BJ (cell line): ENCODE results near the gene MAML2. TPM values are rescaled to one million over a fixed set of nuclear protein-coding genes. Genes with fewer than 3 reads are reported as not detected.
"Not testable (repeated sequence)": the region's sequence is repeated elsewhere in the genome, so short reads cannot be mapped to it uniquely, and the experiment has no call there.

Experiments used
- CTCF ChIA-PET: fragments of 350-600 bp; formaldehyde crosslinking; extraction: SDS; loops from one replicate; lab custom pipeline; 2021; ENCODE audit warnings: antibody characterized with exemption, inconsistent platforms; lab: Yijun Ruan, JAX
- POLR2A ChIA-PET: fragments of 300-600 bp; sonication (Branson Sonifier 250); formaldehyde crosslinking; extraction: SDS; loops from one replicate; lab custom pipeline; 2021; ENCODE audit warnings: antibody characterized with exemption; lab: Charles Lee
- DNase-seq: peaks from one replicate; pipeline ENCODE4 v3.0.0-alpha.2; 2011; ENCODE audit warnings: low read depth
- H3K27me3 ChIP-seq: 2 replicates; pipeline ENCODE4 v1.6.0; 2011; ENCODE audit warnings: low read length; ENCODE audit not compliant: control insufficient read depth, insufficient read depth
- H3K36me3 ChIP-seq: 2 replicates; pipeline ENCODE4 v1.5.1; 2011; ENCODE audit warnings: low read length; ENCODE audit not compliant: control insufficient read depth, insufficient read depth
- H3K4me3 ChIP-seq: 2 replicates; pipeline ENCODE4 v1.5.1; 2011; ENCODE audit warnings: low read depth, mild to moderate bottlenecking, control low read depth, low read length
- polyA plus RNA-seq: library from polyadenylated mRNA; depleted of rRNA; stranded (reverse); fragments of >200 nt; gene quantifications from 2 replicates; pipeline ENCODE4 v1.2.3, GENCODE V29; 2011
- TF ChIP-seq, protein P1 (sequence below): IDR thresholded peaks from 2 replicates; pipeline ENCODE4 v1.5.1; 2011; ENCODE audit warnings: low read depth, mild to moderate bottlenecking, control low read depth, inconsistent platforms, low read length, moderate library complexity; ENCODE audit not compliant: insufficient read depth

The MAML2 gene
- polyA plus RNA-seq, 1 experiment: 22.0 TPM

DNA sequence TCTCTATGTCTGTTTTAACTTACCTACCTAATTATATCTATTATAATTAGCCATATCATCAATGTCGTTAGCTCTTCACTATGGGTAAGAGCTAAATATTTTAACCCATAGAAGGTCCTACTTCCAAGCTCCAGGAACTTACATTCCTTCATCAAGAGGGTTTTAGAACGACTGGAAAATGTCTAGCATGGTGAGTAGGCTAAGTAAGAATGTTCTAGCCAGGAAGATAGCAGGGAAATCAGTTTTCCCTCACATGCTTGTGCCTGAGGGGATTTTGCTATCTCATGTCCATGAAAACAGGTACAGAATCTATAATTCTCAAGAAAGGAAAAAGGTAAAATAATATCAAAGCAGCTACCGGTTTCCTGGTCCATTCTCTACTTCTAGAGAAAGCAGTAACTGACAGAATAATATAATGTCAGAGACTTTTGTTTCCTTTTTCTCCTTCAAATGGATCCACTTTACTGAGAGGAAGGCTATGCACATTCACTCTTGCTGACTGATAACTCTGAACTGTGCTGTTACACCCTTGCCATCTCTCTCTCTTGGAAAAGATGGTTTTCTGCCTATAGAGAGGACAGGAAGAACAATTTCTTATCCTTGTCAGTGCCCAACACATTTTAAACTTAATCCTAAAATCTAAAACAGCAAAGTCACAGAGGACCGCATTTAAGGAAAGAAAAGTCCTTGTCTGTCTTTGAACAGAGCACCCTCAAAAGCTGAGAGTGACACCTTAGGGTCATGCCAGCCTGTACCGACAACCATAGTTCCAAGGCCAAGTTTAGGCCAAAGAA is 67.0 kb downstream of the MAML2 start:
- Histone ChIP-seq H3K27me3 (no peaks in the 10 kb centered on the region), H3K4me3 (no peak overlapping the region), H3K36me3 (no peaks in the 10 kb centered on the region)
- POLR2A ChIA-PET: interaction anchor here (0.6 kb wide), 2 partner anchors 22 to 40 kb away, joined by 3 to 5 read pairs; no protein-coding TSS in a partner anchor
- TF ChIP-seq, protein P1, sequence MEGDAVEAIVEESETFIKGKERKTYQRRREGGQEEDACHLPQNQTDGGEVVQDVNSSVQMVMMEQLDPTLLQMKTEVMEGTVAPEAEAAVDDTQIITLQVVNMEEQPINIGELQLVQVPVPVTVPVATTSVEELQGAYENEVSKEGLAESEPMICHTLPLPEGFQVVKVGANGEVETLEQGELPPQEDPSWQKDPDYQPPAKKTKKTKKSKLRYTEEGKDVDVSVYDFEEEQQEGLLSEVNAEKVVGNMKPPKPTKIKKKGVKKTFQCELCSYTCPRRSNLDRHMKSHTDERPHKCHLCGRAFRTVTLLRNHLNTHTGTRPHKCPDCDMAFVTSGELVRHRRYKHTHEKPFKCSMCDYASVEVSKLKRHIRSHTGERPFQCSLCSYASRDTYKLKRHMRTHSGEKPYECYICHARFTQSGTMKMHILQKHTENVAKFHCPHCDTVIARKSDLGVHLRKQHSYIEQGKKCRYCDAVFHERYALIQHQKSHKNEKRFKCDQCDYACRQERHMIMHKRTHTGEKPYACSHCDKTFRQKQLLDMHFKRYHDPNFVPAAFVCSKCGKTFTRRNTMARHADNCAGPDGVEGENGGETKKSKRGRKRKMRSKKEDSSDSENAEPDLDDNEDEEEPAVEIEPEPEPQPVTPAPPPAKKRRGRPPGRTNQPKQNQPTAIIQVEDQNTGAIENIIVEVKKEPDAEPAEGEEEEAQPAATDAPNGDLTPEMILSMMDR: no peak
- CTCF ChIA-PET: interaction anchor here (0.8 to 1.2 kb wide), 4 partner anchors 12 to 67 kb away, joined by 3 to 4 read pairs (median 4); partner anchors contain the start of gene MAML2
- DNase-seq: no peak

DNA sequence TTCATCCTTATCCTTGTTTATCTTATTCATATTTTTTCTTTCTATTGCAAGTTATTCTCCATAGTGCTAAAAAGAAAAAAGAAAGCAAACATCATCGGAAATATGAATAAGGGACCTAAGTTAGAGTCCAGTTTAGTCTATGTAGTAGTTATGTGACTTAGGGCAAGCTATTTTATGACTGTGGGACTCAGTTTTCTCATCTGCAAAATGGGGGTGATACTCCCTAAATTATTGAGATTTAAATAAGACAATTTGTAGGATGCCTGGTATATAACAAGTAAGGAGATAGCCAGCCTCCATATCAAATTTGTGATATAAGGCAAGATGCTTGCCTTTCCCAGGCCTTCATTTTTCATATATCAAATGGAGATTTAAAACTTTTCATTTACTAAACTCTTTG is 69.5 kb downstream of the MAML2 start:
- H3K4me3 ChIP-seq: no peak overlapping the region
- peaks cover 2% of the 10 kb centered on the region; the same call in 1 of the 2 replicates for H3K36me3 ChIP-seq
- H3K27me3 ChIP-seq: no peaks in the 10 kb centered on the region
- ChIA-PET POLR2A (no interaction called here), CTCF (interaction anchor here (1.2 kb wide), 1 partner anchor 10 kb away, joined by 3 read pairs; no protein-coding TSS in a partner anchor)
- DNase-seq: no peak
- TF ChIP-seq, protein P1: no peak

DNA sequence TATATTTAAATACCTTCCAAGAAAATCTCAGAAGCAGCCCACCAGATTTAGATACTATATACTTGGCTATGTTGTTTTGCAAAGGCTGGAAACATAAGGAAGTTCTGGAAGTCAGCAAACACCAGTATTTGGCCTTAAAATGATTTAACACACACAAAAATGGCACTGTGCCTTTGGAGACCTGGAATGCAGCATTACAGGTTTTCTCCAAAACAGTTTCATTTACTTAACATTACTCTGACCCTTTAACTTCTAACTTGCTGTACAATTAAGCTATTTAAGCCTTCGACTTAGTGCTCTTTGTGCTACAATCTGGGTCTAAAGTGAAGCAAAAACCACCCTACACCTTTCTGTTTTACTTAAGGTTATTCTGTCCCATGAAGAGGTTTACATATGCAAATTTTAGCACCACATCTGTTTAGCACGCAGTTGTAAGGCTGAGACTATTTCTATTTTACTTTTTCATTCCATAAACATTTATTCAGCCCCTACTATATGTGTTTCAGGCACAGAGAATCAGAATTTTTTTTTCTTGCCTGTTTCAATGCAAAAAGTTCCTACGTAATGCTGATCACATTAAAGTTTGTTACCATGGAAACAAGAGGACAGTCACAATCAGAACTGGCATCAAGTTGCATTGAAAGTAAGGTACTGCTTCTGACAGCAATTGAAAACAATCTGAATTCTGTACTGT is 70.3 kb downstream of the MAML2 start:
- no peak overlapping the region for H3K4me3 ChIP-seq
- ChIA-PET POLR2A (no interaction called here), CTCF (interaction anchor here (1.2 kb wide), 1 partner anchor 9 kb away, joined by 3 read pairs; no protein-coding TSS in a partner anchor)
- peaks cover 2% of the 10 kb centered on the region; the same call in 1 of the 2 replicates for H3K36me3 ChIP-seq
- no peak for DNase-seq
- H3K27me3 ChIP-seq: no peaks in the 10 kb centered on the region
- TF ChIP-seq, protein P1: no peak

DNA sequence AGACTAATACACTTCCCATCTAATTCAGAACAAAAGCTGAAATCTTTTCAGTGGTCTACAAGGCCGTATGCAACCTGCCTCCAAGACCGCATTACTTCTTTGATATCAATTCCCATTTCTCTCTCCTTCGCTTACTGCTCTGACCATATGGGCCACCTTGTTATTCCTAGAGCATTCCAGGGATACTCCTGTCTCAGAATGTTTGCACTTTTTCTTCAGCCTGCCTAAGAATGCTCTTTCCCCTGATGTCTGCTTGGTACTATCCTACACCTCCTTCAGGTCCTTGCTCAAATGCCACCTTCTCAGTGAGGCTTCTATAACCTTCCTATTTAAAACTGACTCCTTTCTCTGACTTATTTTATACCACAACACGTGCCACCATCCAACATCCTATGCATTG is 71.2 kb downstream of the MAML2 start:
- DNase-seq: no peak
- POLR2A ChIA-PET: no interaction called here
- H3K36me3 ChIP-seq: peaks cover 2% of the 10 kb centered on the region; the same call in 1 of the 2 replicates
- no peaks in the 10 kb centered on the region for H3K27me3 ChIP-seq
- TF ChIP-seq, protein P1: no peak
- no peak overlapping the region for H3K4me3 ChIP-seq
- CTCF ChIA-PET: no interaction called here

DNA sequence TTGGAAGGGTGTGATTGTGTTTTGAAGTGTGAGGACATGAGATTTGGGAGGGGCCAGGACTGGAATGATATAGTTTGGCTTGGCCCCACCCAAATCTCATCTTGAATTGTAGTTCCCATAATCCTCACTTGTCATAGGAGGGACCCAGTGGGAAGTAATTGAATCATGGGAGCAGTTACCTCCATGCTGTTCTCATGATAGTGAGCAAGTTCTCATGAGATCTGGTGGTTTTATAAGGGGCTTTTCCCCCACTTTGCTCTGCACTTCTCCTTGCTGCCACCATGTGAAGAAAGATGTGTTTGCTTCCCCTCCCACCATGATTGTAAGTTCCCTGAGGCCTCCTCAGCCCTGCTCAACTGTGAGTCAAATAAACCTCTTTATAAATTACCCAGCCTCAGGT is 71.6 kb downstream of the MAML2 start:
- POLR2A ChIA-PET, DNase-seq: not testable (repeated sequence)
- CTCF ChIA-PET: interaction anchor here (0.6 kb wide), 1 partner anchor 8 kb away, joined by 3 read pairs; no protein-coding TSS in a partner anchor

DNA sequence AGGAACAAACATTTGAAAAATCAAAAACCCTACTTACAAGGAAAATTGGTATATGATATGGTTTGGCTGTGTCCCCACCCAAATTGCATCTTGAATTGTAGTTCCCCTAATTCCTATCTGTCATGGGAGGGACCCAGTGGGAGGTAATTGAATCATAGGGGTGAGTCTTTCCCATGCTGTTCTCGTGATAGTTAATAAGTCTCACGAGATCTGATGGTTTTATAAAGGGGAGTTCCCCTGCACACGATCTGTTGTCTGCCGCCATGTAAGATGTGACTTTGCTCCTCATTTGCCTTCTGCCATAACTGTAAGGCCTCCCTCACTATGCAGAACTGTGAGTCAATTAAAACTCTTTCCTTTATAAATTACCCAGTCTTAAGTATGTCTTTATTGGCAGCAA is 74.5 kb downstream of the MAML2 start:
- POLR2A ChIA-PET, H3K4me3 ChIP-seq, CTCF ChIA-PET: not testable (repeated sequence)

More for the DNA sequence above, 71.6 kb downstream of the MAML2 start:
- H3K27me3 ChIP-seq, H3K36me3 ChIP-seq, H3K4me3 ChIP-seq: not testable (repeated sequence)

More for the DNA sequence above, 74.5 kb downstream of the MAML2 start:
- H3K36me3 ChIP-seq, DNase-seq, H3K27me3 ChIP-seq: not testable (repeated sequence)
